Activated T-cell treated with anti-CD3 and anti-CD28 coated beads, Interleukin-2, amount 50 U/mL, for 72 hours (primary cell): Measurements from ENCODE around the gene C17orf107. TPM values are rescaled to one million over a fixed set of nuclear protein-coding genes. Genes with fewer than 3 reads are reported as not detected.

ENCODE experiments used
- ATAC-seq, 2 donors: fragments of 150-1000 bp; cut with Tn5 transposase; replicated peaks in 1 of 2; 2 replicates each; pipeline ENCODE4 v1.10.0; 2021; ENCODE audit warnings: moderate library complexity in 2 of 2, mild to moderate bottlenecking in 1 of 2
- DNase-seq, 2 donors: peaks; one replicate each; pipeline ENCODE4 v3.0.0; 2021 to 2022; ENCODE audit warnings: mixed read lengths in 1 of 2
- H3K27ac Mint-ChIP-seq: one replicate; pipeline ENCODE4 v1.8.0; 2022; ENCODE audit warnings: mild to moderate bottlenecking, moderate library complexity, mixed read lengths
- H3K27me3 Mint-ChIP-seq: one replicate; pipeline ENCODE4 v1.8.0; 2022; ENCODE audit warnings: low read depth, mixed read lengths
- H3K36me3 Mint-ChIP-seq, 2 donors: one replicate each; pipeline ENCODE4 v1.8.0; 2022; ENCODE audit warnings: mixed read lengths in 2 of 2, mild to moderate bottlenecking in 1 of 2; ENCODE audit not compliant: insufficient read depth in 2 of 2
- H3K4me1 Mint-ChIP-seq: one replicate; pipeline ENCODE4 v1.8.0; 2022; ENCODE audit warnings: low read depth, mixed read lengths
- H3K4me3 Mint-ChIP-seq, 2 donors: one replicate each; pipeline ENCODE4 v1.8.0; 2022; ENCODE audit warnings: mild to moderate bottlenecking in 2 of 2, mixed read lengths in 2 of 2, moderate library complexity in 2 of 2
- H3K9me3 Mint-ChIP-seq, 2 donors: one replicate each; pipeline ENCODE4 v1.8.0; 2022; ENCODE audit warnings: mixed read lengths in 2 of 2
- total RNA-seq, 2 donors: library from RNA; stranded (reverse); gene quantifications; one replicate each; pipeline ENCODE4 v1.2.3, GENCODE V29; 2022

The C17orf107 gene
- total RNA-seq, 2 donors from 2014 or later, result 3.4 to 4.7 TPM

DNA sequence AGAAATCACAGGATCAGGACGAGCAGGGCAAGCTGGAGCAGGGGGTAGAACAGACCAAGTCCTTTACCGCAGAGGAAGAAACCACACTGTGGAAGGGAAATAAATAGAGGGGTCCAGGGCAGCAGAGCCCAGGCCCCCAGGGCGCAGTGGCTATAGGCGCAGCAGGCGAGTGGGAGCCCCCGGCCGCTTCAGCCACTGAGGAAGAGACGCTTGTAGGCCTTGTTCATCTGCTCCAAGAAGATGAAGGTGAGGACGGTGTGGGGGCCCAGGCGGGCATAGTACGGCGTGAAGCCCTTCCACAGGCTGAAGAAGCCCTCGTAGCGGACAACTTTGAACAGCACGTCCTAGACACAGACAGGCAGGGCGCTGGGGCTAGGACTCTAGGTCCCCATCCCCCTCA lies 38.2 kb downstream of the C17orf107 start:
- DNase-seq, result no peak
- Mint-ChIP-seq H3K27me3 (no peaks in the 10 kb centered on the region), H3K36me3 (peaks cover 14 to 31% of the 10 kb centered on the region in 2 donors), H3K9me3 (no peaks in the 10 kb centered on the region), H3K4me1 (peaks cover 38% of the 10 kb centered on the region), H3K4me3 (peak overlapping the region in 1 of 2 donors; percentile 98), H3K27ac (no peak overlapping the region)
- ATAC-seq, result no peak

DNA sequence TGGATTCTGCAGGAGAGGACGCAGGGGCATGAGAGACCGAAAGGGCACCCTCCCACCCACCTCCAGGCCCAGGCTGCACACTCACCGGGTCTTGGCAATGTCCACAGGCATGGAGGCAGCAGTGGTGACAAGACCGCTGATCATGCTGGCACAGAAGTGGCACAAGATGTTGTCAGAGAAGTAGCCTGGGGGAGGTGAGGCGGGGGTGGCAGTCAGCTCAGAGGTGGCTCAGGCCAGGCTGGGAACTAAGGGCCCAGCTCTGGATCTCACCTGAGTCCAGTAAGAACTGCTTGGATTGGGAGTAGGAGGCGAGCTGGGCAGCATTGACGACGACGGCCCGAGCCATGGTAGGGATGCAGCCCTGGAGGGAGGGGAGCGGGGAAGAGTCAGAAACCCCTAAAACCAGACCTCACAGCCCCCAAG lies 38.7 kb downstream of the C17orf107 start:
- ATAC-seq (no peak), DNase-seq (no peak)
- Mint-ChIP-seq H3K4me3 (peak overlapping the region; percentile 93 to 98), H3K4me1 (peaks cover 43% of the 10 kb centered on the region), H3K27me3 (no peaks in the 10 kb centered on the region), H3K36me3 (peaks cover 17 to 33% of the 10 kb centered on the region in 2 donors), H3K27ac (peak overlapping the region; percentile 77), H3K9me3 (no peaks in the 10 kb centered on the region)

DNA sequence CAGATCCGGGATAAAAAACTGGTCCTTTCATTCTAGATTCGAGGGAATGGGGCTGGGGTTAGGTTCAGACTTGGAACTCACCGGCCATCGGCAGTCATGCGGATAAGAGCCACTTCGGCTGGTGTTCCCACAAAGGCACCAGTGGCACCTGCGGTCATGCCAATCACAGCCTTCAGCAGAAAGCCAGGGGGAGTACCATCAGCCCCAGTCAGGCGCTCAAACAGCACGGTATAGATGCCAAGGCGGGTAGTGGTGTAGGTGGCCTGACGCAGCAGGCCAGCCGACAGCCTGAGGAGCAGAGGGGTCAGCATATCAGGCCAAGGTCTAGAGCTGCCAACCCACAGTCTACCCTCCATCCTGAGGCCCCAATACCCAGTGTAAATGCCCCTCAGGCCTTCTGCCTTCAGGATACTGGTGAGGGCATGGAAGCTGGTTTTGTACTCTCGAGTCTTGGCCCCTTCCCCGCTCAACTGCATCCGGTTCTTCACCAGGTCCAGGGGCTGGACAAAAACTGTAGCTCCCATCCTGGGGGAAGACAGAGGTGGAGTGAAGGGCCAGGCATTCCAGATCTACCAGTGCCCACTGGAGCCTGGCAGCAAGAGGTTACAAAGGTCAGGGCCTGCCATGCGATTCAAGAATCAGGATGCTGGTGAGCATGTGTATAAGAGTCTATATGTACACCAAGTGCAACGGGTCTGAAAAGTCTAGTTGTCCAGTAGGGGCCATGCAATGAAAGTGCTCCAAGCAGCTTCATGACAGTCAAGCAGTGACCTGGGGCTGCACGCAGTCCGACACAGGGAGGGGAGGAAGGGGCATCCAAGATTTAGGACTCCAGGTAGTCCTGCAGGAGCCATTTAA lies 39.6 kb downstream of the C17orf107 start:
- peaks cover 51% of the 10 kb centered on the region for H3K4me1 Mint-ChIP-seq
- H3K4me3 Mint-ChIP-seq, result peak overlapping the region; percentile 93 to 98
- H3K36me3 Mint-ChIP-seq, result peaks cover 19 to 40% of the 10 kb centered on the region in 2 donors
- H3K27me3 Mint-ChIP-seq, result no peaks in the 10 kb centered on the region
- peak overlapping the region; percentile 77 for H3K27ac Mint-ChIP-seq
- DNase-seq (no peak), ATAC-seq (no peak)
- no peaks in the 10 kb centered on the region for H3K9me3 Mint-ChIP-seq

DNA sequence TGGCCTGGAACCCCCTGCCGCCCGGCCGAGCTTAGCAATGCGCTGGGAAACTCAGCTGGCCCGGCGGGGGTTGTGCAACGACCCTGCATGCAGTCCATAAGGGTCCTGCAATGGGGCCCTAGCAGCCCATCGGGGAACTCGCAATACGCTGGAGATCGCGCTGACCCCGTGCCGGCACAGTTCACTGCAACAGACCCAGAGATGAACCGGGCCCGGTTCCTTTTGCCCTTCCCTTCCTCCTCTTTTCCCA lies 40.1 kb downstream of the C17orf107 start:
- Mint-ChIP-seq H3K9me3 (no peaks in the 10 kb centered on the region), H3K4me3 (peak overlapping the region; percentile 93 to 98), H3K4me1 (peaks cover 51% of the 10 kb centered on the region), H3K36me3 (peaks cover 24 to 46% of the 10 kb centered on the region in 2 donors), H3K27ac (no peak overlapping the region), H3K27me3 (no peaks in the 10 kb centered on the region)
- ATAC-seq, result peak in 1 of 2 donors; percentile 3
- DNase-seq, result no peak

DNA sequence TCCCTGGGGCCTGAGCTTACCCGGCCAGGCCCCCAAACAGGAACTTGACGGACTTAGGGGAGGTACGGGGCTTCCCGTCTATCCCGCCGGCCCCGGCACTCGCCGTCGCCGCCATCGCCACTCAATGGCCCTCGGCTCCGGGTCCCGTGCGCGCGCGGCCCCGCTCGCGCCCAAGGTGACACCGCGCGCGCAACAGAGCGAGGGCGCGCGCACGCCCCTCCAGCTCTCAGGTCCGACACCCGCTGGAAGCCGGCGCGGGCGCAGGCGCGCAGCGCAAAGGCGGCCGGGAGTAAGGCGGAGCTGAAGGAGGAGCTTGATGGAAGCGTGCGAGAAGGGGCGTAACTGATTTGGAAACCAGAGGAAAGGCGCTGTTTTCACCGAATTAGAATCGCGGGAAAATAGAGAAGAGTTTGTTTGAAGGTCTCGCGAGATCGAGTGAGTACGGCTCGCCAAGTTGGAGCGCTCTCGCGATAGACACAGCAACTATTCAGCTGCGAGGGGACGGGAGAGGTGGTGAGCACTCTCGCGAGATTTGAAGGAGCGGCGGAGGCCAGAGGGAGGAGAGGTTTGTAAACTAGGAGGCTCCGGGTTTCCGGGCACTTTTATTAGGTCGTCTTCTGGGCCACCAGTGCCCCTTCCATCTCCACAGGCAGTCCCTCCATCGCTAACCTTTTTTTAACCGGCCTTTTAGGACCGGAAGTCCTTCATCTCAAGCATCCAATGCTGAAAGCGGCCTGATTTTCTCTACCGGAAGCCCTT lies 40.6 kb downstream of the C17orf107 start, which contains the start of the genes RNF167 and SLC25A11:
Gene RNF167, plus strand, starts transcription at position 473 of the 759 bp plus-strand sequence. CDS start 642 bp downstream, outside the sequence.
Gene SLC25A11, minus strand, starts transcription at position 251 of the 759 bp plus-strand sequence. Its CDS starts 136 bp downstream, at position 115.
- Mint-ChIP-seq H3K9me3 (no peaks in the 10 kb centered on the region), H3K27ac (peak within 1 kb of the TSS; percentile 99), H3K4me1 (peaks cover 54% of the 10 kb centered on the region), H3K4me3 (peak within 1 kb of the TSS; percentile 93 to 98), H3K27me3 (no peaks in the 10 kb centered on the region), H3K36me3 (peaks cover 24 to 50% of the 10 kb centered on the region in 2 donors)
- ATAC-seq, result peak; percentile 83
- DNase-seq, result peak; percentile 96 to 98

DNA sequence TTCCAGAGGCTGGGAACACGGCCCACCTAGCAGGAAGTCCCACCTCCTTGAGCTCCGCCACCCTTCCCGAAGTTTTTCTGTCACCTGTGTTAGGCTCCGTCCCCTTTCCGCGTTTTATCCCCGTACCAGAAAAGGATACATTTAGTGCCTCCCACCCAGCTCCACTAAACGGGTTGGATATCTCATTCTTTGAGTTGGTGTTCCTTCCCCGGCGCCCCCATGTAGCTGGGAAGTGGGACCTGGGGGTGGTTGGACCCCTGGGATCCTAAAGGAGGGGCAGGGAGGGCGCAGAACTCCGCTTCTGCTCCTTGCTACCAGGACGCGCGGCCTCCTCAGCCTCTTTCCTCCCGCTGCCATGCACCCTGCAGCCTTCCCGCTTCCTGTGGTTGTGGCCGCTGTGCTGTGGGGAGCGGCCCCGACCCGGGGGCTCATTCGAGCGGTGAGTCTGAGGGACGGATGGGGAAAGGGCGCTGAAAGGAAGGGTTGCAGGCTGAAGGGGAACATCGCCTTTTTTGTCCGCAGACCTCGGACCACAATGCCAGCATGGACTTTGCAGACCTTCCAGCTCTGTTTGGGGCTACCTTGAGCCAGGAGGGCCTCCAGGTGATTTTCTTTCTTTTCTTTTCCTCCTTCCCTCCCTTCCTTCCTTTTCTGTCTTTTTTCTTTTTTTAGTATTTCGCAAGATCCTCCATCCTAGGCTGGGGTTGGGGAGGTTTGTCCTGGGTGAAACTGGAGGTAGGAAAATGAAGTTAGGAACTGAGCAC lies 41.4 kb downstream of the C17orf107 start:
- Mint-ChIP-seq H3K27me3 (no peaks in the 10 kb centered on the region), H3K27ac (peak overlapping the region; percentile 99), H3K36me3 (peaks cover 31 to 56% of the 10 kb centered on the region in 2 donors), H3K4me3 (peak overlapping the region; percentile 93 to 98), H3K9me3 (no peaks in the 10 kb centered on the region), H3K4me1 (peaks cover 61% of the 10 kb centered on the region)
- peak in 1 of 2 donors; percentile 5 for ATAC-seq
- DNase-seq, result peak; percentile 60 to 69

DNA sequence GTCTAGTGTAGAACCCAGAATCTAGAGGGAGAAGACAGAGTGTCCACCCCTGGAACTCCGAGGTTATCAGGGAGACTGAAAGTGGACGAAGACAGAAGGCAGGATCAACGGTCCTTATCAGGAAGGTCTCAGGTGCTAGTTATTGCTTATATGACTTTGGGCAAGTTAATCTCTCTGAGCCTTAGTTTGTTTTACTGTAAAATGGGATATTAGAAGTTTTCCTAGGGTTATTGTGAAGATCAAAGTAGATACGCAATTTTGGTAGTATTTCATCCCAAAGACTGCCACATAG lies 41.9 kb downstream of the C17orf107 start:
- Mint-ChIP-seq H3K27me3 (no peaks in the 10 kb centered on the region), H3K27ac (peak overlapping the region; percentile 99), H3K9me3 (no peaks in the 10 kb centered on the region), H3K4me3 (peak overlapping the region; percentile 93 to 98), H3K36me3 (peaks cover 34 to 57% of the 10 kb centered on the region in 2 donors), H3K4me1 (peaks cover 66% of the 10 kb centered on the region)
- DNase-seq, result no peak
- ATAC-seq, result no peak

DNA sequence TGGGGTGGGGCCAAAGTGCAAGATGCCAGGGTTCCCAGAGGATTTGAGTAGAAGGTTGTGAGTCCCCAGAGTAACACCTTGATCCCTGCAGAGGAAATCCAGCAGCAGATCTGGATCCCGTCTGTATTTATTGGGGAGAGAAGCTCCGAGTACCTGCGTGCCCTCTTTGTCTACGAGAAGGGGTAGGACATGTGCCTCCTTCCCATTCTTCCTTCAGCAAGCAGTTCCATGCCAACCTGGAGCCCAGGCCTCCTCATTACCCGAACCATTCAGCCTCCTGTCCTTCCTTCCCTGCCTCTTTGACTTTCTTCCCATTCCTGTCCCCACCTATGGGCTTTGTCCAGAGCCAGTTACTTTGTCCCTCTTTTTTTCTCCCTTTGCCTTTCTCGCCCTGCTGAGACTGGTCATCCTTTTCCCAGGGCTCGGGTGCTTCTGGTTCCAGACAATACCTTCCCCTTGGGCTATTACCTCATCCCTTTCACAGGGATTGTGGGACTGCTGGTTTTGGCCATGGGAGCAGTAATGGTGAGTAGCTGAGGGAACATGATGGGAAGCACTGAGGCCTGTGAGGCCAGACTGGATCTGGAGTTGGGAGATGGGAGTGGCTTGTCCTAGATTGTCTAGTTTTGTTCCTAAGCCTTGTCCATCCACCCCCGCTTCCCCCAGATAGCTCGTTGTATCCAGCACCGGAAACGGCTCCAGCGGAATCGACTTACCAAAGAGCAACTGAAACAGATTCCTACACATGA lies 43.6 kb downstream of the C17orf107 start:
- Mint-ChIP-seq H3K27me3 (no peaks in the 10 kb centered on the region), H3K4me1 (peaks cover 73% of the 10 kb centered on the region)

DNA sequence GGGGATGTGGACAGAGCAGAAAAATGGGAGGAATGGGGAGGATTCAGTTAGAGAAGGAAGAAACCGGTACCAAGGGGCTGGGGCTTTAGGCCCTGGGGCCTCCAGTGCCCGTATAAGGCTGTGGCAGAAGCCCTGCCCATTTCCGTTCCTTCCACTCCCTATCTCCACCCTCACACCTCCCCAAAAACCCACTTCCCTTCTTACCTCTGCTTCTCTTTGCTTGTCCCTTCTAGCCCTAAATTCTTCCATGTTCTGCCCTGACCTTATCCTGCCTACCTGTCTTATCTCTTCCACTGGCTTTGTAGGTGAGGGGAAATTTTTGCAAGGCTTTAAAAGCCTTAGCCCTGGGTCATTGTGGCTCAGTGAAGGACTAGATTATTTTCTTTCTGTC lies 44.8 kb downstream of the C17orf107 start:
- peaks cover 62% of the 10 kb centered on the region for H3K4me1 Mint-ChIP-seq
- peak; percentile 66 to 73 for DNase-seq
- H3K27ac Mint-ChIP-seq, result peak overlapping the region; percentile 94
- peaks cover 39 to 59% of the 10 kb centered on the region in 2 donors for H3K36me3 Mint-ChIP-seq
- H3K4me3 Mint-ChIP-seq, result peak overlapping the region; percentile 93 to 98
- no peaks in the 10 kb centered on the region for H3K9me3 Mint-ChIP-seq
- H3K27me3 Mint-ChIP-seq, result no peaks in the 10 kb centered on the region
- ATAC-seq, result peak; percentile 12

More for the DNA sequence above, 43.6 kb downstream of the C17orf107 start:
- no peak for ATAC-seq
- DNase-seq, result no peak
- H3K36me3 Mint-ChIP-seq, result peaks cover 41 to 59% of the 10 kb centered on the region in 2 donors
- H3K4me3 Mint-ChIP-seq, result peak overlapping the region; percentile 93 to 98
- no peaks in the 10 kb centered on the region for H3K9me3 Mint-ChIP-seq
- peak overlapping the region; percentile 26 for H3K27ac Mint-ChIP-seq

DNA sequence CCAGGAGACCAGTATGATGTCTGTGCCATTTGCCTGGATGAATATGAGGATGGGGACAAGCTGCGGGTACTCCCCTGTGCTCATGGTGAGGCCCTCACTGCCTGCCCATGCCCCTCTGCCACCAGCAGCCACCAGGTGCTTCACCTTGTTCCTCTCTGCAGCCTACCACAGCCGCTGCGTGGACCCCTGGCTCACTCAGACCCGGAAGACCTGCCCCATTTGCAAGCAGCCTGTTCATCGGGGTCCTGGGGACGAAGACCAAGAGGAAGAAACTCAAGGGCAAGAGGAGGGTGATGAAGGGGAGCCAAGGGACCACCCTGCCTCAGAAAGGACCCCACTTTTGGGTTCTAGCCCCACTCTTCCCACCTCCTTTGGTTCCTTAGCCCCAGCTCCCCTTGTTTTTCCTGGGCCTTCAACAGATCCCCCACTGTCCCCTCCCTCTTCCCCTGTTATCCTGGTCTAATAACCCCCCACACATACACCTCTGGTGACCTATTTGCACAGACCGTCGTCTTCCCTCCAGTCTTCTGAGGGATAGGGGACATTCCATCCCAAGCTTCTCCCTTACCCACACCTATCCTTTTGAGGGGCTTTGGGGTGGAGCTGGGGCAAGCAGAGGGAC lies 45.3 kb downstream of the C17orf107 start:
- H3K4me3 Mint-ChIP-seq, result peak overlapping the region; percentile 93 to 98
- peaks cover 61% of the 10 kb centered on the region for H3K4me1 Mint-ChIP-seq
- H3K27me3 Mint-ChIP-seq, result no peaks in the 10 kb centered on the region
- peak overlapping the region; percentile 94 for H3K27ac Mint-ChIP-seq
- no peaks in the 10 kb centered on the region for H3K9me3 Mint-ChIP-seq
- DNase-seq (peak; percentile 35 to 48), ATAC-seq (no peak)
- peaks cover 39 to 59% of the 10 kb centered on the region in 2 donors for H3K36me3 Mint-ChIP-seq

DNA sequence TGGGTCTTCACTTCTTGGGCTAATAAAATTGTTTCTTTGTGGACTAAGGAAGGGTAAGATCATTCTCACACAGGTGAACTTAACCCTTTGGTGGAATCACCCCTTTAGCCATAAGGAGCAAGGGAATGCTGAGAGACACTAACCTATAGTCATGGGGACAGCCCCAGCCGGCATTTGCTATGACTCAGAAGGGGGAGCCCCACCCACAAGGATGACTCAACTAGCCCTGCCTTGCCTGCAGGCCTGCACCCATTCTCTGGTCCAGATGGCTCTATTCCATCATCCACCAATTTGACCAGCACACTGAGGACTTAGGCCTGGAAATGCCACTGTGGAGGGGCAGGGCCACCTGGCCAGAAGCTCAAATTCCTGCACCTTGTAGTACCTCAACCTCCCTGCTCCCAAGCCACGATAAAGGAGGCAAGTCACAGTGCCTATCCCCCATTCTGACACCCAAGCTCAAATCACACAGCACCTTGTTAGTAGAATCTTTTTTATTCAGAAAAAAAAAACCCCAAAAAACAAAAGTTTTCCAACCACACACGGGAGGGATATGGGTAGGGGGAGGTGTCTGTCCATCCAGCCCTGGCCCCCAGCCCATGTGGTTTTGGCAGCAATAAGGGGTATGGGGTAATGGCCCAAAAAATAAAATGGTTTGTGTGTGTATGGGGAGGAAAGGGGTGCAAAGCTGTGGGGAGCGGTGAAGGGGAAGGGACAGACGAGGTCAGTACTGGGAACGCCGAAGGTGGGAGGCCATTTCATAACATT lies 46.0 kb downstream of the C17orf107 start:
- Mint-ChIP-seq H3K4me3 (peak overlapping the region; percentile 93 to 98), H3K4me1 (peaks cover 63% of the 10 kb centered on the region), H3K27ac (peak overlapping the region; percentile 94), H3K9me3 (no peaks in the 10 kb centered on the region), H3K27me3 (no peaks in the 10 kb centered on the region), H3K36me3 (peaks cover 37 to 55% of the 10 kb centered on the region in 2 donors)
- DNase-seq (peak; percentile 90 to 93), ATAC-seq (peak; percentile 44 to 54)
